ENCODE measurements around the gene CERS4.

GRCh38 chr19:8308891-8309291, 99.7 kb downstream of the CERS4 start:
- no peak for TF ChIP-seq CTCF (IDR thresholded peaks at IDR 0.05; ENCODE audit: low read length)
- no peak for TF ChIP-seq EZH2 (IDR thresholded peaks at IDR 0.05; ENCODE audit: borderline replicate concordance, low read length)
